Smooth muscle cell (in vitro differentiated cells): ENCODE results near the gene GP1BB. TPM values are rescaled to one million over a fixed set of nuclear protein-coding genes. Genes with fewer than 3 reads are reported as not detected.

ENCODE experiments used
- DNase-seq: peaks from one replicate; lab custom pipeline; 2025; ENCODE audit not compliant: unreplicated experiment; lab: John Stamatoyannopoulos, UW
- H2AFZ ChIP-seq: fragments of 200-600 bp; sonication (generic); 2 replicates; pipeline ENCODE4 v1.6.0; 2016; ENCODE audit warnings: antibody characterized with exemption, low read depth, mild to moderate bottlenecking
- H3F3A ChIP-seq: fragments of 200-600 bp; sonication (generic); 2 replicates; pipeline ENCODE4 v1.6.0; 2017; ENCODE audit warnings: antibody characterized with exemption, low read depth
- H3K27ac ChIP-seq: fragments of 200-600 bp; sonication (generic); 2 replicates; pipeline ENCODE4 v1.5.1; 2016; ENCODE audit warnings: low read depth, mild to moderate bottlenecking
- H3K27me3 ChIP-seq: fragments of 200-600 bp; sonication (generic); 2 replicates; pipeline ENCODE4 v1.6.1; 2016; ENCODE audit warnings: low read depth, mild to moderate bottlenecking
- H3K36me3 ChIP-seq: fragments of 200-600 bp; sonication (generic); 2 replicates; pipeline ENCODE4 v1.5.1; 2016; ENCODE audit warnings: low read depth
- H3K4me1 ChIP-seq: fragments of 200-600 bp; sonication (generic); 2 replicates; pipeline ENCODE4 v1.5.1; 2016; ENCODE audit warnings: low read depth
- H3K4me2 ChIP-seq: fragments of 200-600 bp; sonication (generic); 2 replicates; pipeline ENCODE4 v1.6.0; 2016; ENCODE audit warnings: mild to moderate bottlenecking
- H3K4me3 ChIP-seq: fragments of 200-600 bp; sonication (generic); 2 replicates; pipeline ENCODE4 v1.5.1; 2016; ENCODE audit warnings: mild to moderate bottlenecking
- H3K79me2 ChIP-seq: fragments of 200-600 bp; sonication (generic); 2 replicates; pipeline ENCODE4 v1.6.0; 2016; ENCODE audit warnings: low read depth, mild to moderate bottlenecking
- H3K9ac ChIP-seq: fragments of 200-600 bp; sonication (generic); 2 replicates; pipeline ENCODE4 v1.6.0; 2016; ENCODE audit warnings: low read depth
- H3K9me3 ChIP-seq: fragments of 200-600 bp; sonication (generic); replicated peaks from 2 replicates; pipeline ENCODE4 v1.5.1; 2016; ENCODE audit warnings: low read depth
- H4K20me1 ChIP-seq: fragments of 200-600 bp; sonication (generic); 2 replicates; pipeline ENCODE4 v1.6.0; 2016; ENCODE audit warnings: low read depth
- CTCF ChIP-seq: fragments of 200-600 bp; sonication (generic); IDR thresholded peaks from 2 replicates; pipeline ENCODE4 v1.5.1; 2017; ENCODE audit warnings: borderline replicate concordance, mild to moderate bottlenecking, antibody characterized with exemption; ENCODE audit not compliant: insufficient read depth, poor library complexity, severe bottlenecking
- WGBS: methylation state at CpG from one replicate; pipeline ENCODE4 v1.1.7; 2016; ENCODE audit warnings: low lambda C conversion rate; 5-methylcytosine and 5-hydroxymethylcytosine counted together
- polyA plus RNA-seq: library from polyadenylated mRNA; unstranded; fragments of >200 nt; fragmentation: Nextera tagmentation; extraction: Ambion mirVana; gene quantifications from 2 replicates; pipeline ENCODE4 v1.2.1, GENCODE V29; 2016
- total RNA-seq: library from RNA; depleted of rRNA; stranded (reverse); fragments of >200 nt; gene quantifications from 2 replicates; pipeline ENCODE4 v1.2.3, GENCODE V29; 2014

GP1BB gene
- total and polyA plus RNA-seq, 2 experiments from 2014 or later, result 0.94 to 9.7 TPM

- H3K79me2 ChIP-seq, result no peaks in the 10 kb centered on the region
- DNase-seq, result no peak
- no peaks in the 10 kb centered on the region for H4K20me1 ChIP-seq
- no peaks in the 10 kb centered on the region for H3K4me1 ChIP-seq
- H3K27me3 ChIP-seq, result peaks cover 13% of the 10 kb centered on the region
- no peak for TF ChIP-seq CTCF
- H3K27ac ChIP-seq, result no peak overlapping the region
- no peak overlapping the region for H3K4me2 ChIP-seq
- no peak overlapping the region for H3K4me3 ChIP-seq
- no peaks in the 10 kb centered on the region for H3F3A ChIP-seq
- 98% methylated on average over 8 of the region's 8 CpGs for WGBS
- no peaks in the 10 kb centered on the region for H3K9me3 ChIP-seq
- no peak overlapping the region for H3K9ac ChIP-seq
- H2AFZ ChIP-seq, result peak overlapping the region; percentile 55
- no peaks in the 10 kb centered on the region for H3K36me3 ChIP-seq
Observed at GRCh38 chr22:19730198-19730597, 6.9 kb downstream of the GP1BB start.

GRCh38 chr22:19730655-19731360 lies 7.5 kb downstream of the GP1BB start:
- peak; percentile 97 for TF ChIP-seq CTCF
- H3K36me3 ChIP-seq, result no peaks in the 10 kb centered on the region
- H3K27me3 ChIP-seq, result peaks cover 10% of the 10 kb centered on the region
- WGBS, result 16% methylated on average over 37 of the region's 48 CpGs
- peak overlapping the region; percentile 45 for H3K4me3 ChIP-seq
- H3K27ac ChIP-seq, result no peak overlapping the region
- peak overlapping the region; percentile 55 for H2AFZ ChIP-seq
- H3K4me1 ChIP-seq, result no peaks in the 10 kb centered on the region
- H4K20me1 ChIP-seq, result no peaks in the 10 kb centered on the region
- no peaks in the 10 kb centered on the region for H3K79me2 ChIP-seq
- no peaks in the 10 kb centered on the region for H3K9me3 ChIP-seq
- H3K4me2 ChIP-seq, result peak overlapping the region; percentile 82
- peak; percentile 63 for DNase-seq
- H3K9ac ChIP-seq, result no peak overlapping the region
- H3F3A ChIP-seq, result no peaks in the 10 kb centered on the region

- Histone ChIP-seq H3K27me3 (peaks cover 10% of the 10 kb centered on the region), H3F3A (no peaks in the 10 kb centered on the region), H3K4me2 (no peak overlapping the region), H3K4me1 (no peaks in the 10 kb centered on the region), H3K9me3 (no peaks in the 10 kb centered on the region), H4K20me1 (no peaks in the 10 kb centered on the region), H2AFZ (no peak overlapping the region), H3K9ac (no peak overlapping the region), H3K79me2 (no peaks in the 10 kb centered on the region), H3K36me3 (no peaks in the 10 kb centered on the region), H3K4me3 (no peak overlapping the region), H3K27ac (no peak overlapping the region)
- no peak for DNase-seq
- TF ChIP-seq CTCF, result no peak
- WGBS, result 79% methylated on average over 16 of the region's 21 CpGs
Observed at GRCh38 chr22:19731361-19732135, 8.2 kb downstream of the GP1BB start.
